K562 (cell line): ENCODE data around the gene CCDC71L. TPM values are rescaled to one million over a fixed set of nuclear protein-coding genes. Genes with fewer than 3 reads are reported as not detected.

Source experiments
- C11orf30 ChIP-seq: fragments of 450-650 bp; IDR thresholded peaks from 2 replicates; pipeline ENCODE4 v1.6.1; 2016; ENCODE audit warnings: low read depth, mild to moderate bottlenecking
- CTBP1 ChIP-seq: fragments of 450-650 bp; IDR thresholded peaks from 2 replicates; pipeline ENCODE4 v1.6.1; 2016; ENCODE audit warnings: borderline replicate concordance
- DDX20 ChIP-seq: fragments of 450-650 bp; IDR thresholded peaks from 2 replicates; pipeline ENCODE4 v1.6.1; 2016; ENCODE audit warnings: missing genetic modification characterization, low read depth, mild to moderate bottlenecking, missing compliant biosample characterization, moderate library complexity
- EHMT2 ChIP-seq: fragments of 450-650 bp; IDR thresholded peaks from 2 replicates; pipeline ENCODE4 v1.6.1; 2018; ENCODE audit warnings: antibody characterized with exemption
- ETV1 ChIP-seq: fragments of 450-650 bp; conservative IDR thresholded peaks from 2 replicates; pipeline ENCODE4 v1.6.1; 2016; ENCODE audit warnings: missing genetic modification characterization, control low read depth, low read depth, missing compliant biosample characterization
- GTF2E2 ChIP-seq: fragments of 200-800 bp; sonication (Bioruptor generic); IDR thresholded peaks from 2 replicates; pipeline ENCODE4 v1.6.1; 2016; ENCODE audit warnings: missing genetic modification characterization, missing compliant biosample characterization
- HLTF ChIP-seq: fragments of 450-650 bp; IDR thresholded peaks from 2 replicates; pipeline ENCODE4 v1.6.1; 2016
- POLR3A ChIP-seq: IDR thresholded peaks from 2 replicates; pipeline ENCODE4 v1.6.1; 2011; ENCODE audit warnings: borderline replicate concordance, mild to moderate bottlenecking, moderate library complexity; ENCODE audit not compliant: insufficient read length, insufficient read depth; ENCODE audit errors: extremely low read depth
- SAFB ChIP-seq: fragments of 200-400 bp; formaldehyde crosslinking; IDR thresholded peaks from 2 replicates; pipeline ENCODE4 v1.6.1; 2017; ENCODE audit warnings: low read depth, low read length, borderline replicate concordance
- SMAD3 ChIP-seq: fragments of 450-650 bp; formaldehyde crosslinking; conservative IDR thresholded peaks from 2 replicates; pipeline ENCODE4 v1.4.0; 2020; ENCODE audit warnings: mild to moderate bottlenecking
- STAT5A ChIP-seq: IDR thresholded peaks from 2 replicates; pipeline ENCODE4 v1.6.1; 2012; ENCODE audit warnings: low read length, inconsistent platforms, borderline replicate concordance
- TRIM24 ChIP-seq, 2 experiments: fragments of 450-650 bp; IDR thresholded peaks; 2 replicates each; pipeline ENCODE4 v1.6.1; 2016
- TRIM28 ChIP-seq: fragments of 450-650 bp; IDR thresholded peaks from 2 replicates; pipeline ENCODE4 v1.6.1; 2017
- ZNF57 ChIP-seq: fragments of 450-650 bp; formaldehyde crosslinking; IDR thresholded peaks from 2 replicates; pipeline ENCODE4 v1.4.0; 2020; ENCODE audit warnings: mild to moderate bottlenecking, moderate library complexity
- polyA plus RNA-seq, 8 experiments: library from polyadenylated mRNA; depleted of rRNA in 4 of 8; stranded (reverse) in 5 of 8; unstranded in 3 of 8; fragments of >200 nt; fragmentation: Nextera tagmentation in 2 of 8; fragmentation: Illumina TruSeq in 1 of 8; extraction: Ambion mirVana in 2 of 8; extraction: Trizol in 1 of 8; gene quantifications; 2 replicates each; pipeline versions ENCODE4 v1.2.1 to v1.2.3, GENCODE V29; 2011 to 2014; ENCODE audit warnings: inconsistent platforms in 1 of 8, missing spikeins in 1 of 8
- total RNA-seq, 7 experiments: library from RNA; depleted of rRNA in 6 of 7; stranded (reverse); fragments of >200 nt in 6 of 7; fragmentation: Illumina TruSeq in 2 of 7; extraction: Trizol in 2 of 7; gene quantifications; 2 replicates each; pipeline versions ENCODE4 v1.2.1 to v1.2.3, GENCODE V29; 2011 to 2021; ENCODE audit warnings: low replicate concordance in 1 of 7
- TF ChIP-seq, protein P1 (sequence below): sonication (generic); formaldehyde crosslinking; IDR thresholded peaks from 2 replicates; pipeline ENCODE4 v1.8.1; 2023; ENCODE audit warnings: mild to moderate bottlenecking, missing genetic modification reagents
- TF ChIP-seq, protein P2 (sequence below): sonication (generic); formaldehyde crosslinking; IDR thresholded peaks from 2 replicates; pipeline ENCODE4 v1.8.0; 2022; ENCODE audit warnings: missing genetic modification reagents, mild to moderate bottlenecking, moderate library complexity, borderline replicate concordance
- TF ChIP-seq, protein P3 (sequence below): sonication (generic); formaldehyde crosslinking; IDR thresholded peaks from 2 replicates; pipeline ENCODE4 v1.4.0; 2020; ENCODE audit warnings: mild to moderate bottlenecking, missing genetic modification reagents
- TF ChIP-seq, protein P4 (sequence below): fragments of 450-650 bp; formaldehyde crosslinking; IDR thresholded peaks from 2 replicates; pipeline ENCODE4 v1.4.0; 2022; ENCODE audit warnings: missing genetic modification characterization
- TF ChIP-seq, protein P5 (sequence below), 2 experiments: fragments of 450-650 bp; conservative IDR thresholded peaks; 2 replicates each; pipeline ENCODE4 v1.6.1; 2017; ENCODE audit warnings: mild to moderate bottlenecking in 2 of 2, moderate library complexity in 2 of 2

Gene CCDC71L
- total and polyA plus RNA-seq, 9 of the 15 experiments (the other 6 are each of a cell fraction or from before 2014, with no cell fraction given): 5.7 to 108 (median 25.4) TPM

DNA sequence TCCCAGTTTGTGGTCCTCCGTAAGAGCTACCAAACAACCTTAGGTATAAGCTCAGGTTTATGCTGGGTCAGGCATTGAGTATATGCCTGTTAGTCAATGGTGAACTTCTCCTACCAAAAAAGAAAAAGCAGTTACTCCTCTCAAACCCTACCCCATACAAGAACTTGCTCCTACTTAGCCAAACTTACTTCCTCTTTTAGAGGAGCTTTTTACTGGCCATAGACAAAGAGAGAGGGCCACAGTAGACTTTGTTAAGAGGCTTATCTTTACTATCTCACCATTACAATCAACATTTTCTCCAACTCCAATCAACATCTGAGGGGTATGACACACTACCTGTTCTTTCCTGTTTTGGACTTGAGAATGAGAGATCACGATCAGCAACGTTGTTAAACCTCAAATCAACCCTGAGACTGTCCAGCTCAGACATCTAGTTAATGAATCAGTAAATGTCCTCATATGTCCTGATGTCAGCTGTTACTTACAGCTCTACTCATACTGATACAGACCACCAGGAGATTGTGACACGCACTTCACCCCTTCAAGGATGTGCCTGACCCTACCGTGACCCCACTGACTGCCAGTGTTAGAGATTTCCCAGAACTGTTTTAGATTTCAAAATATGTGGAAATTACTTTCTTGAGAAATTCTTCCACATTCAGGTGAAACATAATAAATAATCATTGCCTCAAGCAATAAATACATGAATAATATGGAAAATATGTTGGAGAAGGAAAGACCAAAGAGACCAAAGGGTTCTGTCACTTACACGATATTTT, 18.4 kb upstream of the CCDC71L start (continued):
- TF ChIP-seq, protein P1, sequence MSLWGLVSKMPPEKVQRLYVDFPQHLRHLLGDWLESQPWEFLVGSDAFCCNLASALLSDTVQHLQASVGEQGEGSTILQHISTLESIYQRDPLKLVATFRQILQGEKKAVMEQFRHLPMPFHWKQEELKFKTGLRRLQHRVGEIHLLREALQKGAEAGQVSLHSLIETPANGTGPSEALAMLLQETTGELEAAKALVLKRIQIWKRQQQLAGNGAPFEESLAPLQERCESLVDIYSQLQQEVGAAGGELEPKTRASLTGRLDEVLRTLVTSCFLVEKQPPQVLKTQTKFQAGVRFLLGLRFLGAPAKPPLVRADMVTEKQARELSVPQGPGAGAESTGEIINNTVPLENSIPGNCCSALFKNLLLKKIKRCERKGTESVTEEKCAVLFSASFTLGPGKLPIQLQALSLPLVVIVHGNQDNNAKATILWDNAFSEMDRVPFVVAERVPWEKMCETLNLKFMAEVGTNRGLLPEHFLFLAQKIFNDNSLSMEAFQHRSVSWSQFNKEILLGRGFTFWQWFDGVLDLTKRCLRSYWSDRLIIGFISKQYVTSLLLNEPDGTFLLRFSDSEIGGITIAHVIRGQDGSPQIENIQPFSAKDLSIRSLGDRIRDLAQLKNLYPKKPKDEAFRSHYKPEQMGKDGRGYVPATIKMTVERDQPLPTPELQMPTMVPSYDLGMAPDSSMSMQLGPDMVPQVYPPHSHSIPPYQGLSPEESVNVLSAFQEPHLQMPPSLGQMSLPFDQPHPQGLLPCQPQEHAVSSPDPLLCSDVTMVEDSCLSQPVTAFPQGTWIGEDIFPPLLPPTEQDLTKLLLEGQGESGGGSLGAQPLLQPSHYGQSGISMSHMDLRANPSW (CRISPR knock-in tag): peak; percentile 78; the same call in 1 of the 2 replicates
- TF ChIP-seq, protein P2, sequence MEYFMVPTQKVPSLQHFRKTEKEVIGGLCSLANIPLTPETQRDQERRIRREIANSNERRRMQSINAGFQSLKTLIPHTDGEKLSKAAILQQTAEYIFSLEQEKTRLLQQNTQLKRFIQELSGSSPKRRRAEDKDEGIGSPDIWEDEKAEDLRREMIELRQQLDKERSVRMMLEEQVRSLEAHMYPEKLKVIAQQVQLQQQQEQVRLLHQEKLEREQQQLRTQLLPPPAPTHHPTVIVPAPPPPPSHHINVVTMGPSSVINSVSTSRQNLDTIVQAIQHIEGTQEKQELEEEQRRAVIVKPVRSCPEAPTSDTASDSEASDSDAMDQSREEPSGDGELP (CRISPR knock-in tag): peak; percentile 63; the same call in 1 of the 2 replicates
- TF ChIP-seq STAT5A (peak; percentile 56), POLR3A (no peak), DDX20 (tag) (peak; percentile 36; the same call in 1 of the 2 replicates), SMAD3 (CRISPR knock-in tag) (0 out of 2 replicates have a peak, but pooled peaks have one; percentile 9), TRIM24 (IDR thresholded peaks at IDR 0.05) (peak in 1 of 2 experiments; percentile 76; a peak in 3 of 4 replicates), TRIM28 (peak; percentile 23; the same call in 1 of the 2 replicates), HLTF (no peak), GTF2E2 (tag) (no peak), ZNF57 (no peak), CTBP1 (peak; percentile 97), SAFB (no peak), ETV1 (peak; percentile 74), EHMT2 (peak; percentile 90; the same call in 1 of the 2 replicates), C11orf30 (peak; percentile 14; the same call in 1 of the 2 replicates)
- TF ChIP-seq, protein P3, sequence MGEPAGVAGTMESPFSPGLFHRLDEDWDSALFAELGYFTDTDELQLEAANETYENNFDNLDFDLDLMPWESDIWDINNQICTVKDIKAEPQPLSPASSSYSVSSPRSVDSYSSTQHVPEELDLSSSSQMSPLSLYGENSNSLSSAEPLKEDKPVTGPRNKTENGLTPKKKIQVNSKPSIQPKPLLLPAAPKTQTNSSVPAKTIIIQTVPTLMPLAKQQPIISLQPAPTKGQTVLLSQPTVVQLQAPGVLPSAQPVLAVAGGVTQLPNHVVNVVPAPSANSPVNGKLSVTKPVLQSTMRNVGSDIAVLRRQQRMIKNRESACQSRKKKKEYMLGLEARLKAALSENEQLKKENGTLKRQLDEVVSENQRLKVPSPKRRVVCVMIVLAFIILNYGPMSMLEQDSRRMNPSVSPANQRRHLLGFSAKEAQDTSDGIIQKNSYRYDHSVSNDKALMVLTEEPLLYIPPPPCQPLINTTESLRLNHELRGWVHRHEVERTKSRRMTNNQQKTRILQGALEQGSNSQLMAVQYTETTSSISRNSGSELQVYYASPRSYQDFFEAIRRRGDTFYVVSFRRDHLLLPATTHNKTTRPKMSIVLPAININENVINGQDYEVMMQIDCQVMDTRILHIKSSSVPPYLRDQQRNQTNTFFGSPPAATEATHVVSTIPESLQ (CRISPR knock-in tag): no peak
- TF ChIP-seq, protein P4, sequence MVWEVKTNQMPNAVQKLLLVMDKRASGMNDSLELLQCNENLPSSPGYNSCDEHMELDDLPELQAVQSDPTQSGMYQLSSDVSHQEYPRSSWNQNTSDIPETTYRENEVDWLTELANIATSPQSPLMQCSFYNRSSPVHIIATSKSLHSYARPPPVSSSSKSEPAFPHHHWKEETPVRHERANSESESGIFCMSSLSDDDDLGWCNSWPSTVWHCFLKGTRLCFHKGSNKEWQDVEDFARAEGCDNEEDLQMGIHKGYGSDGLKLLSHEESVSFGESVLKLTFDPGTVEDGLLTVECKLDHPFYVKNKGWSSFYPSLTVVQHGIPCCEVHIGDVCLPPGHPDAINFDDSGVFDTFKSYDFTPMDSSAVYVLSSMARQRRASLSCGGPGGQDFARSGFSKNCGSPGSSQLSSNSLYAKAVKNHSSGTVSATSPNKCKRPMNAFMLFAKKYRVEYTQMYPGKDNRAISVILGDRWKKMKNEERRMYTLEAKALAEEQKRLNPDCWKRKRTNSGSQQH: no peak
- TF ChIP-seq, protein P5, sequence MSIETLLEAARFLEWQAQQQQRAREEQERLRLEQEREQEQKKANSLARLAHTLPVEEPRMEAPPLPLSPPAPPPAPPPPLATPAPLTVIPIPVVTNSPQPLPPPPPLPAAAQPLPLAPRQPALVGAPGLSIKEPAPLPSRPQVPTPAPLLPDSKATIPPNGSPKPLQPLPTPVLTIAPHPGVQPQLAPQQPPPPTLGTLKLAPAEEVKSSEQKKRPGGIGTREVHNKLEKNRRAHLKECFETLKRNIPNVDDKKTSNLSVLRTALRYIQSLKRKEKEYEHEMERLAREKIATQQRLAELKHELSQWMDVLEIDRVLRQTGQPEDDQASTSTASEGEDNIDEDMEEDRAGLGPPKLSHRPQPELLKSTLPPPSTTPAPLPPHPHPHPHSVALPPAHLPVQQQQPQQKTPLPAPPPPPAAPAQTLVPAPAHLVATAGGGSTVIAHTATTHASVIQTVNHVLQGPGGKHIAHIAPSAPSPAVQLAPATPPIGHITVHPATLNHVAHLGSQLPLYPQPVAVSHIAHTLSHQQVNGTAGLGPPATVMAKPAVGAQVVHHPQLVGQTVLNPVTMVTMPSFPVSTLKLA (conservative IDR thresholded peaks at IDR 0.05): peak in 1 of 2 experiments; percentile 46; a peak in 1 of 4 replicates
